ENCODE data around the gene DOCK2. TPM values are rescaled to one million over a fixed set of nuclear protein-coding genes. Genes with fewer than 3 reads are reported as not detected.

The DOCK2 gene
- total and polyA plus RNA-seq, 4 experiments from 2014 or later: 45.8 to 223 (median 162) TPM

- Histone ChIP-seq H3K36me3 (ENCODE audit: insufficient read depth, low read length) (peaks cover 25% of the 10 kb centered on the region), H3K4me3 (ENCODE audit: low read length in 2 of 2) (no peak overlapping the region), H3K9me3 (ENCODE audit: control insufficient read depth in 1 of 2, low read length in 2 of 2) (no peaks in the 10 kb centered on the region), H3K4me1 (ENCODE audit: insufficient read depth, low read length) (no peaks in the 10 kb centered on the region), H3K27ac (ENCODE audit: low read depth, low read length) (no peak overlapping the region), H3K27me3 (ENCODE audit: insufficient read depth, low read length) (no peaks in the 10 kb centered on the region)
- H3K9me3 Mint-ChIP-seq: peaks cover 0 to 1% (median 0%) of the 10 kb centered on the region in 8 donors
- peaks cover 60 to 68% of the 10 kb centered on the region in 2 donors for H3K36me3 Mint-ChIP-seq
- H3K4me3 Mint-ChIP-seq: no peak overlapping the region
- peak overlapping the region in 3 of 7 donors; percentile 1 to 19 (median 5) for H3K27ac Mint-ChIP-seq
- H3K4me1 Mint-ChIP-seq: peaks cover 0 to 9% (median 5%) of the 10 kb centered on the region in 4 donors
- intact Hi-C loops (cut with micrococcal nuclease): no loop called here
- CTCF ChIA-PET (ENCODE audit: partially characterized antibody): interaction anchor here (1.3 kb wide), 1 partner anchor 37 kb away, joined by 3 read pairs; no protein-coding TSS in a partner anchor
- H3K27me3 Mint-ChIP-seq: no peaks in the 10 kb centered on the region
- DNase-seq: no peak
- POLR2A ChIA-PET (ENCODE audit: partially characterized antibody): no interaction called here
Measured at GRCh38 chr5:169838688-169839087, 201.6 kb downstream of the DOCK2 start.

- Histone ChIP-seq H3K36me3 (ENCODE audit: insufficient read depth, low read length) (peaks cover 25% of the 10 kb centered on the region), H3K4me3 (ENCODE audit: low read length in 2 of 2) (no peak overlapping the region), H3K9me3 (ENCODE audit: control insufficient read depth in 1 of 2, low read length in 2 of 2) (no peaks in the 10 kb centered on the region), H3K4me1 (ENCODE audit: insufficient read depth, low read length) (no peaks in the 10 kb centered on the region), H3K27ac (ENCODE audit: low read depth, low read length) (no peak overlapping the region), H3K27me3 (ENCODE audit: insufficient read depth, low read length) (no peaks in the 10 kb centered on the region)
- H3K4me1 Mint-ChIP-seq: peaks cover 0 to 10% (median 4%) of the 10 kb centered on the region in 4 donors
- ChIA-PET CTCF (ENCODE audit: partially characterized antibody) (no interaction called here), POLR2A (ENCODE audit: partially characterized antibody) (no interaction called here)
- H3K27me3 Mint-ChIP-seq: no peaks in the 10 kb centered on the region
- H3K4me3 Mint-ChIP-seq: no peak overlapping the region
- H3K36me3 Mint-ChIP-seq: peaks cover 75 to 76% of the 10 kb centered on the region in 2 donors
- DNase-seq: no peak
- intact Hi-C loops (cut with micrococcal nuclease): no loop called here
- H3K9me3 Mint-ChIP-seq: peaks cover 0 to 1% (median 0%) of the 10 kb centered on the region in 8 donors
- no peak overlapping the region for H3K27ac Mint-ChIP-seq
Measured at GRCh38 chr5:169840405-169840804, 203.3 kb downstream of the DOCK2 start.

- no peak for DNase-seq
- Mint-ChIP-seq H3K27ac (peak overlapping the region in 3 of 7 donors; percentile 0 to 19 (median 7)), H3K4me1 (peaks cover 0 to 13% (median 4%) of the 10 kb centered on the region in 4 donors), H3K9me3 (peaks cover 0 to 3% (median under 1%) of the 10 kb centered on the region in 8 donors), H3K4me3 (no peak overlapping the region), H3K27me3 (no peaks in the 10 kb centered on the region), H3K36me3 (peaks cover 80 to 92% of the 10 kb centered on the region in 2 donors)
- Histone ChIP-seq H3K27me3 (ENCODE audit: insufficient read depth, low read length) (no peaks in the 10 kb centered on the region), H3K36me3 (ENCODE audit: insufficient read depth, low read length) (peaks cover 25% of the 10 kb centered on the region), H3K4me3 (ENCODE audit: low read length in 2 of 2) (no peak overlapping the region), H3K27ac (ENCODE audit: low read depth, low read length) (no peak overlapping the region), H3K4me1 (ENCODE audit: insufficient read depth, low read length) (no peaks in the 10 kb centered on the region), H3K9me3 (ENCODE audit: control insufficient read depth in 1 of 2, low read length in 2 of 2) (no peaks in the 10 kb centered on the region)
- CTCF ChIA-PET (ENCODE audit: partially characterized antibody): interaction anchor here (1.2 kb wide), 1 partner anchor 10 kb away, joined by 3 read pairs; no protein-coding TSS in a partner anchor
- POLR2A ChIA-PET (ENCODE audit: partially characterized antibody): no interaction called here
- intact Hi-C loops (cut with micrococcal nuclease): no loop called here
Measured at GRCh38 chr5:169842699-169843098, 205.6 kb downstream of the DOCK2 start.

DNA sequence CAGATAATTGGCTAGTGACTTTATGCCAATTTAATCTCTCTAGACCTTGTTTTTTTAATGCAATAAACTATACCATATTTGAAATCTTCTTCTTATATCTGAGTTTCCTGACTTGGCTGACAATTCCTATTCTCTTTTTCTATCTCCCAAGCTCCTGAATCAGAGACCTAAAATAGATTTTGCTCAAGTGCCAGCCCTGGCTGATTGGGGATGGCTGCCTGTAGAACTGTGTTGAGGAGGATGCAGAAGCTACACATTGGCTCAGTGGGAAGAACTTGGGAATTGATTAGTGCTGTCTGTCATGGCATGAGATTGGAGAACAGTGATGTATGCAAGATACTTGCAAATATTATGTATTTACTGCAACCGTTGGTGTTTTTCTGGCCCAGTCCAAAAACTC, 210.4 kb downstream of the DOCK2 start:
- peaks cover 18% of the 10 kb centered on the region for H3K36me3 ChIP-seq (ENCODE audit: insufficient read depth, low read length)
- H3K36me3 Mint-ChIP-seq: peaks cover 82 to 88% of the 10 kb centered on the region in 2 donors
- H3K27ac Mint-ChIP-seq: no peak overlapping the region
- no peaks in the 10 kb centered on the region for H3K4me1 ChIP-seq (ENCODE audit: insufficient read depth, low read length)
- H3K27ac ChIP-seq (ENCODE audit: low read depth, low read length): no peak overlapping the region
- H3K27me3 ChIP-seq (ENCODE audit: insufficient read depth, low read length): no peaks in the 10 kb centered on the region
- intact Hi-C loops (cut with micrococcal nuclease): no loop called here
- H3K4me1 Mint-ChIP-seq: peaks cover under 1 to 10% (median 7%) of the 10 kb centered on the region in 4 donors
- H3K9me3 Mint-ChIP-seq: peaks cover 0 to 36% (median 24%) of the 10 kb centered on the region in 8 donors
- ChIA-PET POLR2A (ENCODE audit: partially characterized antibody) (no interaction called here), CTCF (ENCODE audit: partially characterized antibody) (no interaction called here)
- no peak overlapping the region for H3K4me3 Mint-ChIP-seq
- H3K9me3 ChIP-seq (ENCODE audit: control insufficient read depth in 1 of 2, low read length in 2 of 2): peaks cover 5% of the 10 kb centered on the region in 2 donors
- DNase-seq: no peak
- H3K27me3 Mint-ChIP-seq: no peaks in the 10 kb centered on the region
- H3K4me3 ChIP-seq (ENCODE audit: low read length in 2 of 2): no peak overlapping the region

DNA sequence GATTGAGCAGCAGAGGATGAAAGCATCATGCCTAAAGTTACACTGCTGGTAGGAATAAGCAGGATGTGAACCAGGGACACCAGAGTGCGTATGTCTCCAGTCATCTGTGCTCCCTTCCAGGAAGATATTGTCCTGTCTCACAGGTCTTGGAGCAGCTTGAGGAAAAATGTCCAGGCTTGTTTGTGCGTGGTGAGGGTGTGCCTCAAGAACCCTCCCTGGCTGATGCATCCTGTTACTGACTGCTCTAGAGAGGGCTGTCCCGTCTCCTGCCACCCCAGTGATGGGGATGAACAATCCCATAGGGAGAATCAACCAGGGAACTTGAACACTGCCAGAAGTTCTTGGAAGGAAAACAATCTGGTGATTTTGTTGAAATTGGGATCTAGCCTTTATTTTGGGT, 211.2 kb downstream of the DOCK2 start:
- H3K36me3 ChIP-seq (ENCODE audit: insufficient read depth, low read length): peaks cover 13% of the 10 kb centered on the region
- H3K4me1 Mint-ChIP-seq: peaks cover 8 to 12% (median 9%) of the 10 kb centered on the region in 4 donors
- ChIA-PET CTCF (ENCODE audit: partially characterized antibody) (no interaction called here), POLR2A (ENCODE audit: partially characterized antibody) (no interaction called here)
- H3K4me3 ChIP-seq (ENCODE audit: low read length in 2 of 2): no peak overlapping the region
- peaks cover 0 to 36% (median 24%) of the 10 kb centered on the region in 8 donors for H3K9me3 Mint-ChIP-seq
- no peaks in the 10 kb centered on the region for H3K27me3 Mint-ChIP-seq
- H3K27me3 ChIP-seq (ENCODE audit: insufficient read depth, low read length): no peaks in the 10 kb centered on the region
- intact Hi-C loops (cut with micrococcal nuclease): no loop called here
- H3K36me3 Mint-ChIP-seq: peaks cover 82 to 89% of the 10 kb centered on the region in 2 donors
- no peaks in the 10 kb centered on the region for H3K4me1 ChIP-seq (ENCODE audit: insufficient read depth, low read length)
- peaks cover 5% of the 10 kb centered on the region in 2 donors for H3K9me3 ChIP-seq (ENCODE audit: control insufficient read depth in 1 of 2, low read length in 2 of 2)
- H3K27ac Mint-ChIP-seq: no peak overlapping the region
- no peak for DNase-seq
- H3K27ac ChIP-seq (ENCODE audit: low read depth, low read length): no peak overlapping the region
- H3K4me3 Mint-ChIP-seq: no peak overlapping the region

DNA sequence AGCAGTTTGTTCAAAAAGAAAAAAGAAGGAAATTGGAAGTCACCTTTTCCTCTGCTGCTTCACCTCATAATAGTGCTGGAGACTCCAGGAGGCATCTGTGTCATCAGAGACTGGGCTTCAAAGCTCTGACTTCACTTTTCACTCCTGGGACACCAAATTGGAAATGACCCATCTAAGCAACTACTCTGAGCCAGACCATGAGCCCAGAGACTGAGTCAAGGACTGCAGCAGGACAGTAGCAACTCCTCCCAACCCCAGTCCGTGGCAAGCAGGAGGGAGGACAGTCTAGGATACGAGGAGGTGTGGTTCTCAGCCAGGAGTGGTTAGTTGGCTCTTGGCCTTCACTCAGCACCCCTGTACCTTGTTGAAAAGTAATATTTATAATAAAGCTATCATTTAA, 211.7 kb downstream of the DOCK2 start:
- Histone ChIP-seq H3K27me3 (ENCODE audit: insufficient read depth, low read length) (no peaks in the 10 kb centered on the region), H3K4me3 (ENCODE audit: low read length in 2 of 2) (no peak overlapping the region), H3K4me1 (ENCODE audit: insufficient read depth, low read length) (no peaks in the 10 kb centered on the region), H3K9me3 (ENCODE audit: control insufficient read depth in 1 of 2, low read length in 2 of 2) (peaks cover 5% of the 10 kb centered on the region in 2 donors), H3K27ac (ENCODE audit: low read depth, low read length) (no peak overlapping the region), H3K36me3 (ENCODE audit: insufficient read depth, low read length) (peaks cover 13% of the 10 kb centered on the region)
- no peak for DNase-seq
- ChIA-PET POLR2A (ENCODE audit: partially characterized antibody) (no interaction called here), CTCF (ENCODE audit: partially characterized antibody) (no interaction called here)
- no peaks in the 10 kb centered on the region for H3K27me3 Mint-ChIP-seq
- H3K36me3 Mint-ChIP-seq: peaks cover 85 to 88% of the 10 kb centered on the region in 2 donors
- intact Hi-C loops (cut with micrococcal nuclease): no loop called here
- peaks cover 10 to 14% (median 10%) of the 10 kb centered on the region in 4 donors for H3K4me1 Mint-ChIP-seq
- H3K9me3 Mint-ChIP-seq: peaks cover 0 to 36% (median 24%) of the 10 kb centered on the region in 8 donors
- no peak overlapping the region for H3K27ac Mint-ChIP-seq
- H3K4me3 Mint-ChIP-seq: no peak overlapping the region

DNA sequence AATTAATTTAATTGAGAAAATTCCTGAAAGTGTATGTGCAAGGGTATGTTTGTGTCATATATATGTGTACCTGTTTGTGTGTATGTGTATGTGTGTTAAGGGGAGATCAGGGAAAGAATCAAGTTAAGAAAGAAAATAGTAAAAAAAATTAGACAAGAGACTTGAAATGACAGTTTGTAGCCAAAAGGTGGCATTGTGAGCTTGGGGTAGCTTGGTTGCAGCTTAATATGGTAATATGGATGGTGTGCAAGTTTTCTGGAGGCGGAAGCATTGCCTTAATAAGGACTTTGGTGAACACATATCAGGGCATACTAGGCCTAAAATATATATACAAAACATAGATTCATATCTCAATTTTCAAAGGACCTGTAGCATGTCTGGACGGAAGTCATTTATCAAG, 213.3 kb downstream of the DOCK2 start:
- H3K9me3 ChIP-seq (ENCODE audit: control insufficient read depth in 1 of 2, low read length in 2 of 2): peaks cover 5% of the 10 kb centered on the region in 2 donors
- H3K27ac ChIP-seq (ENCODE audit: low read depth, low read length): no peak overlapping the region
- intact Hi-C loops (cut with micrococcal nuclease): no loop called here
- peaks cover 12 to 15% (median 13%) of the 10 kb centered on the region in 4 donors for H3K4me1 Mint-ChIP-seq
- H3K4me3 ChIP-seq (ENCODE audit: low read length in 2 of 2): no peak overlapping the region
- peaks cover 83% of the 10 kb centered on the region in 2 donors for H3K36me3 Mint-ChIP-seq
- DNase-seq: no peak
- H3K4me3 Mint-ChIP-seq: no peak overlapping the region
- H3K4me1 ChIP-seq (ENCODE audit: insufficient read depth, low read length): no peaks in the 10 kb centered on the region
- H3K36me3 ChIP-seq (ENCODE audit: insufficient read depth, low read length): peaks cover 13% of the 10 kb centered on the region
- CTCF ChIA-PET (ENCODE audit: partially characterized antibody): no interaction called here
- H3K27ac Mint-ChIP-seq: no peak overlapping the region
- H3K9me3 Mint-ChIP-seq: peaks cover 0 to 36% (median 24%) of the 10 kb centered on the region in 8 donors
- H3K27me3 ChIP-seq (ENCODE audit: insufficient read depth, low read length): no peaks in the 10 kb centered on the region
- POLR2A ChIA-PET (ENCODE audit: partially characterized antibody): no interaction called here
- no peaks in the 10 kb centered on the region for H3K27me3 Mint-ChIP-seq

Data from CD4-positive, alpha-beta memory T cell (primary cell).